ENCODE measurements around the gene MYMK.

MYMK gene, protein sequence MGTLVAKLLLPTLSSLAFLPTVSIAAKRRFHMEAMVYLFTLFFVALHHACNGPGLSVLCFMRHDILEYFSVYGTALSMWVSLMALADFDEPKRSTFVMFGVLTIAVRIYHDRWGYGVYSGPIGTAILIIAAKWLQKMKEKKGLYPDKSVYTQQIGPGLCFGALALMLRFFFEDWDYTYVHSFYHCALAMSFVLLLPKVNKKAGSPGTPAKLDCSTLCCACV

DNA sequence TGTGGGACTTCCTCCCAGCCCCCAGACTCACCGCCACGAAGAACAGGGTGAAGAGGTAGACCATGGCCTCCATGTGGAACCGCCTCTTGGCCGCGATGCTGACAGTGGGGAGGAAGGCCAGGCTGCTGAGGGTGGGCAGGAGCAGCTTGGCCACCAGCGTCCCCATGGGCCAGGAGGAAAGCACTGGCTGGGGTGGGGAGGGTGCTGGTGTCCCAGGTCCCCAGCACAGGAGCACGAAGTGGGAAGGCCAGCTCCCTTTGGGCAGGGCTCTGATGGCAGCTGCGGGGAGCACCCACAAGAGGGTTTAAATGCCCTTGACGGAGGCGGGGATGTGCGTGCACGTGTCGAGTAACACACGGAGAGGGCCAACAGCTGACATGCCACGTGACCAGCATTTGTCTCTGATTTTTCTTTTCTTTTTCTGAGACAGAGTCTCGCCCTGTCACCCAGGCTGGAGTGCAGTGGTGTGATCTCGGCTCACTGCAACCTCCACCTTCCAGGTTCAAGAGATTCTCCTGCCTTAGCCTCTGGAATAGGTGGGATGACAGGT is at the start of gene MYMK:
MYMK (minus strand) TSS at position 281 of the 550 bp plus-strand sequence; CDS start at position 166, 115 bp downstream.
- TF ChIP-seq, protein P1, sequence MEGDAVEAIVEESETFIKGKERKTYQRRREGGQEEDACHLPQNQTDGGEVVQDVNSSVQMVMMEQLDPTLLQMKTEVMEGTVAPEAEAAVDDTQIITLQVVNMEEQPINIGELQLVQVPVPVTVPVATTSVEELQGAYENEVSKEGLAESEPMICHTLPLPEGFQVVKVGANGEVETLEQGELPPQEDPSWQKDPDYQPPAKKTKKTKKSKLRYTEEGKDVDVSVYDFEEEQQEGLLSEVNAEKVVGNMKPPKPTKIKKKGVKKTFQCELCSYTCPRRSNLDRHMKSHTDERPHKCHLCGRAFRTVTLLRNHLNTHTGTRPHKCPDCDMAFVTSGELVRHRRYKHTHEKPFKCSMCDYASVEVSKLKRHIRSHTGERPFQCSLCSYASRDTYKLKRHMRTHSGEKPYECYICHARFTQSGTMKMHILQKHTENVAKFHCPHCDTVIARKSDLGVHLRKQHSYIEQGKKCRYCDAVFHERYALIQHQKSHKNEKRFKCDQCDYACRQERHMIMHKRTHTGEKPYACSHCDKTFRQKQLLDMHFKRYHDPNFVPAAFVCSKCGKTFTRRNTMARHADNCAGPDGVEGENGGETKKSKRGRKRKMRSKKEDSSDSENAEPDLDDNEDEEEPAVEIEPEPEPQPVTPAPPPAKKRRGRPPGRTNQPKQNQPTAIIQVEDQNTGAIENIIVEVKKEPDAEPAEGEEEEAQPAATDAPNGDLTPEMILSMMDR (IDR thresholded peaks at IDR 0.05; ENCODE audit: borderline replicate concordance, insufficient read depth, low read depth, low read length) = no peak
- no peak within 1 kb of the TSS for H3K4me3 ChIP-seq (ENCODE audit: low read depth, low read length)

GRCh38 chr9:133573791-133574515 is 49.2 kb upstream of the MYMK start:
- TF ChIP-seq, protein P1 (IDR thresholded peaks at IDR 0.05; ENCODE audit: borderline replicate concordance, insufficient read depth, low read depth, low read length) = no peak
- no peak overlapping the region for H3K4me3 ChIP-seq (ENCODE audit: low read depth, low read length)

DNA sequence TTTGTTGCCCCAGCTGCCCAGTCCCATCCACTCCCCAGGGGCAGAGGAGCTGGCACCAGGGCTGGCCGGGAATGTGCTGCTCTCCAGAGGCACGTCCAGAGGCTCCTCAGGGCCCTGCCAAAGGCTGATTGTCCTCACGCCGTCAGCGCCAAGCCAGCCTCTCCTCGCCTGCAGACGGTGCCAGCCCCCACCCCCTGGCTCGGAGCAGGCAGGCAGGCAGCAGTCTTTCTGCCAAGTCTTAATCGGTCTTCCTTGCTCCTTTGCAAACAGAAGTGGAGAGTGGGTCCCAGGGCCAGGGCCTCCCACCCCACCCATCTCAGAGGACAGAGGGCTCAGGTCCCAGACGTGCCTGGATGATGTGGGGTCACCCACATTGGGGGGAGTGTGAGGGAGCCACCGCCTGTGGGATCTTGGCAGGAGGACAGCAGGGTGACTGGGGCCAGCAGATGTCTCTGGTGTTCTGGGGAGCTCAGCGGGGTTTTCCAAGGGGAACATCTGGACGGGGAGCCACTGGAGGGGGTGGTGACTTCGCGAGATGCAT is 48.1 kb upstream of the MYMK start:
- no peak overlapping the region for H3K4me3 ChIP-seq (ENCODE audit: low read depth, low read length)
- TF ChIP-seq, protein P1 (IDR thresholded peaks at IDR 0.05; ENCODE audit: borderline replicate concordance, insufficient read depth, low read depth, low read length) = no peak

GRCh38 chr9:133571896-133572595 is 47.3 kb upstream of the MYMK start:
- no peak overlapping the region for H3K4me3 ChIP-seq (ENCODE audit: low read depth, low read length)
- TF ChIP-seq, protein P1 (IDR thresholded peaks at IDR 0.05; ENCODE audit: borderline replicate concordance, insufficient read depth, low read depth, low read length) = no peak

- TF ChIP-seq, protein P1 (IDR thresholded peaks at IDR 0.05; ENCODE audit: borderline replicate concordance, insufficient read depth, low read depth, low read length) = no peak
- H3K4me3 ChIP-seq (ENCODE audit: low read depth, low read length) = no peak overlapping the region
These were observed 46.7 kb upstream of the MYMK start for GRCh38 chr9:133571391-133571890.

- TF ChIP-seq, protein P1 (IDR thresholded peaks at IDR 0.05; ENCODE audit: borderline replicate concordance, insufficient read depth, low read depth, low read length) = no peak
- H3K4me3 ChIP-seq (ENCODE audit: low read depth, low read length) = no peak overlapping the region
These were observed 45.9 kb upstream of the MYMK start for GRCh38 chr9:133570691-133571080.

Measured in GM12875 (cell line).